WTC11 (cell line): ENCODE data around the gene SEC16B. TPM values are rescaled to one million over a fixed set of nuclear protein-coding genes. Genes with fewer than 3 reads are reported as not detected.

ENCODE experiments used
- ATAC-seq: fragments of 200-7000 bp; cut with Tn5 transposase; 2 replicates; pipeline ENCODE4 v1.10.0; 2021; ENCODE audit warnings: mild to moderate bottlenecking, moderate library complexity
- CTCF ChIA-PET: fragments of 300-600 bp; sonication (Branson Sonifier 250); formaldehyde crosslinking; loops from one replicate; lab custom pipeline; 2021; ENCODE audit warnings: antibody characterized with exemption; lab: Charles Lee
- POLR2A ChIA-PET: fragments of 350-600 bp; sonication (Branson Sonifier 250); formaldehyde crosslinking; loops from one replicate; lab custom pipeline; 2021; ENCODE audit warnings: antibody characterized with exemption; lab: Charles Lee
- DNase-seq: peaks from one replicate; pipeline ENCODE4 v3.0.0; 2021; ENCODE audit warnings: low spot score
- H3K27ac Mint-ChIP-seq: 2 replicates; pipeline ENCODE4 v1.8.0; 2021; ENCODE audit warnings: mixed read lengths
- H3K27me3 Mint-ChIP-seq: 2 replicates; pipeline ENCODE4 v1.8.0; 2021; ENCODE audit warnings: low read depth, mild to moderate bottlenecking, moderate library complexity, mixed read lengths
- H3K36me3 Mint-ChIP-seq: 2 replicates; pipeline ENCODE4 v1.8.0; 2021; ENCODE audit warnings: mixed read lengths
- H3K4me1 Mint-ChIP-seq: 2 replicates; pipeline ENCODE4 v1.8.0; 2022; ENCODE audit warnings: mixed read lengths
- H3K4me3 Mint-ChIP-seq: 2 replicates; pipeline ENCODE4 v1.8.0; 2021; ENCODE audit warnings: mild to moderate bottlenecking, moderate library complexity, mixed read lengths
- H3K9me3 Mint-ChIP-seq: 2 replicates; pipeline ENCODE4 v1.8.0; 2021; ENCODE audit warnings: mixed read lengths
- AR ChIP-seq: fragments of 250-450 bp; sonication (Bioruptor Pico); IDR thresholded peaks from 2 replicates; pipeline ENCODE4 v1.9.0; 2021; ENCODE audit warnings: mild to moderate bottlenecking
- ATF2 ChIP-seq: sonication (generic); formaldehyde crosslinking; IDR thresholded peaks from 2 replicates; pipeline ENCODE4 v1.8.1; 2022; ENCODE audit warnings: low read depth, missing genetic modification reagents, borderline replicate concordance
- CREB1 ChIP-seq: sonication (generic); formaldehyde crosslinking; IDR thresholded peaks from 2 replicates; pipeline ENCODE4 v1.8.0; 2023; ENCODE audit warnings: mild to moderate bottlenecking, missing genetic modification reagents
- JAZF1 ChIP-seq: fragments of 250-450 bp; sonication (Bioruptor Pico); IDR thresholded peaks from 2 replicates; pipeline ENCODE4 v1.9.0; 2021; ENCODE audit warnings: moderate library complexity, mild to moderate bottlenecking, inconsistent platforms
- PRRX2 ChIP-seq: fragments of 250-450 bp; sonication (Bioruptor Pico); IDR thresholded peaks from 2 replicates; pipeline ENCODE4 v1.8.0; 2021; ENCODE audit warnings: mild to moderate bottlenecking
- SP1 ChIP-seq: sonication (generic); formaldehyde crosslinking; conservative IDR thresholded peaks from 2 replicates; pipeline ENCODE4 v1.8.1; 2022; ENCODE audit warnings: missing genetic modification reagents
- STAT6 ChIP-seq: sonication (generic); formaldehyde crosslinking; conservative IDR thresholded peaks from 2 replicates; pipeline ENCODE4 v1.8.1; 2023; ENCODE audit warnings: mild to moderate bottlenecking, low read depth, missing genetic modification reagents, moderate library complexity
- TEAD4 ChIP-seq: sonication (generic); formaldehyde crosslinking; IDR thresholded peaks from 2 replicates; pipeline ENCODE4 v1.8.0; 2022; ENCODE audit warnings: mild to moderate bottlenecking, missing genetic modification reagents
- ZNF263 ChIP-seq: sonication (generic); formaldehyde crosslinking; IDR thresholded peaks from 2 replicates; pipeline ENCODE4 v1.8.1; 2022; ENCODE audit warnings: low read depth, mild to moderate bottlenecking, moderate library complexity, missing genetic modification reagents
- ZNF281 ChIP-seq: sonication (generic); formaldehyde crosslinking; IDR thresholded peaks from 2 replicates; pipeline ENCODE4 v1.8.0; 2023; ENCODE audit warnings: mild to moderate bottlenecking, missing genetic modification reagents
- ZNF512 ChIP-seq: sonication (generic); formaldehyde crosslinking; IDR thresholded peaks from 2 replicates; pipeline ENCODE4 v1.8.1; 2022; ENCODE audit warnings: missing genetic modification reagents, borderline replicate concordance
- ZNF532 ChIP-seq: fragments of 250-450 bp; sonication (Bioruptor Pico); IDR thresholded peaks from 2 replicates; pipeline ENCODE4 v1.9.0; 2021; ENCODE audit warnings: mild to moderate bottlenecking, borderline replicate concordance
- ZNF671 ChIP-seq: fragments of 250-450 bp; sonication (Bioruptor Pico); IDR thresholded peaks from 2 replicates; pipeline ENCODE4 v1.8.0; 2021; ENCODE audit warnings: mild to moderate bottlenecking
- total RNA-seq: library from RNA; stranded (reverse); gene quantifications from 3 replicates; pipeline ENCODE4 v1.2.3, GENCODE V29; 2021

SEC16B gene
- total RNA-seq, 1 experiment from 2014 or later, result 0.90 TPM

- H3K4me1 Mint-ChIP-seq, result no peaks in the 10 kb centered on the region
- ATAC-seq, result no peak
- no peak for DNase-seq
- H3K27ac Mint-ChIP-seq, result no peak overlapping the region
- H3K27me3 Mint-ChIP-seq, result no peaks in the 10 kb centered on the region; the same call in 1 of the 2 replicates
- CTCF ChIA-PET, result interaction anchor here (1.4 kb wide), 1 partner anchor 13 kb away, joined by 8 read pairs; no protein-coding TSS in a partner anchor
- no peak overlapping the region for H3K4me3 Mint-ChIP-seq
- H3K36me3 Mint-ChIP-seq, result peaks cover 19% of the 10 kb centered on the region
- no peak for TF ChIP-seq JAZF1 (CRISPR knock-in tag)
- TF ChIP-seq AR (CRISPR knock-in tag), result no peak
- TF ChIP-seq ZNF512 (CRISPR knock-in tag), result no peak
- TF ChIP-seq ZNF671 (CRISPR knock-in tag), result no peak
- TF ChIP-seq ZNF281, result no peak
- no peak for TF ChIP-seq STAT6 (CRISPR knock-in tag)
- no peak for TF ChIP-seq TEAD4 (CRISPR knock-in tag)
- no peak for TF ChIP-seq ATF2
- no peak for TF ChIP-seq SP1 (CRISPR knock-in tag)
- no peak for TF ChIP-seq CREB1
- TF ChIP-seq ZNF263, result no peak
- TF ChIP-seq ZNF532 (CRISPR knock-in tag), result no peak
- TF ChIP-seq PRRX2 (CRISPR knock-in tag), result no peak
- TF ChIP-seq, all 79 proteins: peak for 0
- POLR2A ChIA-PET, result no interaction called here
- peaks cover 24% of the 10 kb centered on the region for H3K9me3 Mint-ChIP-seq
These were observed 49.4 kb upstream of the SEC16B start for GRCh38 chr1:178019208-178019607.
